ENCODE data around the gene CTNNAL1. TPM values are rescaled to one million over a fixed set of nuclear protein-coding genes. Genes with fewer than 3 reads are reported as not detected.
A peak's percentile ranks its signal among the peaks of the same experiment; 100 is the strongest.

Gene CTNNAL1
- total RNA-seq, 1 donor from 2014 or later = 63.4 TPM

GRCh38 chr9:109011231-109011671 is 2.0 kb downstream of the CTNNAL1 start:
- Histone ChIP-seq H3K36me3 (ENCODE audit: control insufficient read depth, insufficient read depth, low read length) (no peaks in the 10 kb centered on the region), H3K27me3 (ENCODE audit: control insufficient read depth, insufficient read depth, low read length) (no peaks in the 10 kb centered on the region), H3K4me3 (ENCODE audit: low read depth, low read length) (no peak overlapping the region)
- TF ChIP-seq, protein P1, sequence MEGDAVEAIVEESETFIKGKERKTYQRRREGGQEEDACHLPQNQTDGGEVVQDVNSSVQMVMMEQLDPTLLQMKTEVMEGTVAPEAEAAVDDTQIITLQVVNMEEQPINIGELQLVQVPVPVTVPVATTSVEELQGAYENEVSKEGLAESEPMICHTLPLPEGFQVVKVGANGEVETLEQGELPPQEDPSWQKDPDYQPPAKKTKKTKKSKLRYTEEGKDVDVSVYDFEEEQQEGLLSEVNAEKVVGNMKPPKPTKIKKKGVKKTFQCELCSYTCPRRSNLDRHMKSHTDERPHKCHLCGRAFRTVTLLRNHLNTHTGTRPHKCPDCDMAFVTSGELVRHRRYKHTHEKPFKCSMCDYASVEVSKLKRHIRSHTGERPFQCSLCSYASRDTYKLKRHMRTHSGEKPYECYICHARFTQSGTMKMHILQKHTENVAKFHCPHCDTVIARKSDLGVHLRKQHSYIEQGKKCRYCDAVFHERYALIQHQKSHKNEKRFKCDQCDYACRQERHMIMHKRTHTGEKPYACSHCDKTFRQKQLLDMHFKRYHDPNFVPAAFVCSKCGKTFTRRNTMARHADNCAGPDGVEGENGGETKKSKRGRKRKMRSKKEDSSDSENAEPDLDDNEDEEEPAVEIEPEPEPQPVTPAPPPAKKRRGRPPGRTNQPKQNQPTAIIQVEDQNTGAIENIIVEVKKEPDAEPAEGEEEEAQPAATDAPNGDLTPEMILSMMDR (IDR thresholded peaks at IDR 0.05; ENCODE audit: insufficient read depth, low read length, severe bottlenecking) = no peak
- DNase-seq (ENCODE audit: low read depth) (no peak), FAIRE-seq (no peak)

DNA sequence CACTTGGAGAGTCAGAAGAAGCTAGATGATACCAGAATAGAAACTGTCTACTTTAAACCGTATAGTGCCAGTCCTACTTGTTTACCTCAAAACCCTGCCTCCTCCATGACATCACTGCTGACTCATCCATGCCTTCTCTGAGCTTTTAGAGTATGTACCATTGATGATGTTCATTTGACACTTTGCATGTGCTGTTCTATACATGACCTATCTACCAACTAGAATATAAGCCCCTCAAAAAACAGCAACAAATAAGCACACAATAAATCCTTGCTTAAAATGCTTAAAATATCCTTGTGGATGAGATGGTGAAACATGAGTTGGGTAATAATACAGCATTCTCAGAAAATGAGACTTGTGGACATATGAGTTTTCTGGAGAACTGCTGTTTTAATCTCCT is 2.6 kb downstream of the CTNNAL1 start:
- H3K4me3 ChIP-seq (ENCODE audit: low read depth, low read length) = no peak overlapping the region
- TF ChIP-seq, protein P1 (IDR thresholded peaks at IDR 0.05; ENCODE audit: insufficient read depth, low read length, severe bottlenecking) = no peak
- H3K36me3 ChIP-seq (ENCODE audit: control insufficient read depth, insufficient read depth, low read length) = no peaks in the 10 kb centered on the region
- DNase-seq (ENCODE audit: low read depth) (peak; percentile 86), FAIRE-seq (no peak)
- H3K27me3 ChIP-seq (ENCODE audit: control insufficient read depth, insufficient read depth, low read length) = no peaks in the 10 kb centered on the region

DNA sequence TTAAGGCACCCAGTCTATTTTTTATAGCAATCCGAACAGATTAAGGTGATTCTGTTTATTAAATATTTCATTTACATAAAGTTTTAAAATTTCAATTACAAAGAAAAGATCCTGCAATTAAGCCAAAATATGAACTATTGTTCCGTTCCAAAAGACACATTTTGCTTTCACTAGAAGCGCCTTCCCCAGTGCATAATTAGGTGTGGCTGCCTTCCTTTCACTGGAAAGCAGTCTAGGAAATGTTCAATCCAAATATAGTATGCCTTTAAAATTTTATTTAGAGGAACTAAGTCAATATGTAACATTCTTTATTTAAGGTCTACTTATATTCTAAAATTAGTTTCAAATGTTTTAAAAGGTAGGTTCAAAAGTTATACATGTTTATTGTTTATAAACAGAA is 7.6 kb downstream of the CTNNAL1 start:
- Histone ChIP-seq H3K36me3 (ENCODE audit: control insufficient read depth, insufficient read depth, low read length) (no peaks in the 10 kb centered on the region), H3K27me3 (ENCODE audit: control insufficient read depth, insufficient read depth, low read length) (no peaks in the 10 kb centered on the region), H3K4me3 (ENCODE audit: low read depth, low read length) (no peak overlapping the region)
- TF ChIP-seq, protein P1 (IDR thresholded peaks at IDR 0.05; ENCODE audit: insufficient read depth, low read length, severe bottlenecking) = no peak
- DNase-seq (ENCODE audit: low read depth) (no peak), FAIRE-seq (no peak)

GRCh38 chr9:109003116-109003515 is 10.2 kb downstream of the CTNNAL1 start:
- no peak for DNase-seq (ENCODE audit: low read depth)
- FAIRE-seq = no peak
- H3K4me3 ChIP-seq (ENCODE audit: low read depth, low read length) = no peak overlapping the region
- H3K27me3 ChIP-seq (ENCODE audit: control insufficient read depth, insufficient read depth, low read length) = no peaks in the 10 kb centered on the region
- TF ChIP-seq, protein P1 (IDR thresholded peaks at IDR 0.05; ENCODE audit: insufficient read depth, low read length, severe bottlenecking) = no peak
- H3K36me3 ChIP-seq (ENCODE audit: control insufficient read depth, insufficient read depth, low read length) = no peaks in the 10 kb centered on the region

DNA sequence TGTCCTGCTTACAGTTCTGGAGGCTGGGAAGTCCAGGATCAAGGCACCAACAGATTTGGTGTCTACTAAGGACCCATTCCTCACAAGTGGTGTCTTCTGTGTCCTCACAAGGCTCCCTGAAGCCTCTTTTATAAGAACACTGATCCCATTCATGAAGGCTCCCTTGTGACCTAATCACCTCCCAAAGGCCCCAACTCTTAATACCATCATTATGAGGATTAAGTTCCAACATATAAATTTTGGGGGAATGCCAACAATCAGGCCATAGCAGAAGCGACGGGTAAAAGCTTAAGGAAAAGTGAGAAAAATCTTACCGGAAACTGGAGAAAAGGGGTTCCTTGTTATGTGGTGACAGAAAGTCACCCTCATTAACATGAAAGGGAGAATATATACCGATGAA is 11.2 kb downstream of the CTNNAL1 start:
- TF ChIP-seq, protein P1 (IDR thresholded peaks at IDR 0.05; ENCODE audit: insufficient read depth, low read length, severe bottlenecking) = no peak
- FAIRE-seq (no peak), DNase-seq (ENCODE audit: low read depth) (no peak)
- no peaks in the 10 kb centered on the region for H3K27me3 ChIP-seq (ENCODE audit: control insufficient read depth, insufficient read depth, low read length)
- no peaks in the 10 kb centered on the region for H3K36me3 ChIP-seq (ENCODE audit: control insufficient read depth, insufficient read depth, low read length)
- H3K4me3 ChIP-seq (ENCODE audit: low read depth, low read length) = no peak overlapping the region

DNA sequence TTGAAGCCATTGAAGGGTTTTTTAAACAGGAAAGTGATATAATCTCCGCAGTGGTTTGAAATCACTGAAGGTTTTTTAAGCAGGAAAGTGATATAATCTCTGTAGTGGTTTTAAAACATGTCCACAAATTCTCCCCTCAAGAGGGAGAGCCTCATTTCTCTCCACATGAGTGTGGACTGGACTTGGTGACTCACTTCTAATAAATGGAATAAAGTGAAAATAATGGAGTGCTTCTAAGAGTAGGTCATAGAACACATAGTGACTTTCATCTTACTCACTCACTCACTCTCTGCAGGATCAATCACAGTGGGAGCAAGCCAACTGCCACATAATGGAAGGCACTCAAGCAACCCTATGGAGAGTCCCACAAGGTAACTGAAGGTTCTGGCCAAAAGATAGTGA is 12.0 kb downstream of the CTNNAL1 start:
- FAIRE-seq (no peak), DNase-seq (ENCODE audit: low read depth) (peak; percentile 89)
- H3K4me3 ChIP-seq (ENCODE audit: low read depth, low read length) = no peak overlapping the region
- no peaks in the 10 kb centered on the region for H3K27me3 ChIP-seq (ENCODE audit: control insufficient read depth, insufficient read depth, low read length)
- TF ChIP-seq, protein P1 (IDR thresholded peaks at IDR 0.05; ENCODE audit: insufficient read depth, low read length, severe bottlenecking) = no peak
- no peaks in the 10 kb centered on the region for H3K36me3 ChIP-seq (ENCODE audit: control insufficient read depth, insufficient read depth, low read length)

Measured in bronchial epithelial cell (primary cell).